B cell (primary cell): ENCODE measurements around the gene PLIN5. TPM values are rescaled to one million over a fixed set of nuclear protein-coding genes. Genes with fewer than 3 reads are reported as not detected.

Experiments
- ATAC-seq: fragments of 200-7000 bp; cut with Tn5 transposase; one replicate; pipeline ENCODE4 v1.10.0; 2021; ENCODE audit warnings: low read depth, mild to moderate bottlenecking, moderate number of reproducible peaks, moderate library complexity
- CTCF ChIA-PET: fragments of 350-600 bp; sonication (Branson Sonifier 250); formaldehyde crosslinking; loops from one replicate; lab custom pipeline; 2021; ENCODE audit warnings: antibody characterized with exemption, inconsistent platforms; lab: Charles Lee
- POLR2A ChIA-PET: fragments of 350-600 bp; sonication (Branson Sonifier 250); formaldehyde crosslinking; loops from one replicate; lab custom pipeline; 2021; ENCODE audit warnings: antibody characterized with exemption; lab: Charles Lee
- DNase-seq: peaks from one replicate; pipeline ENCODE4 v3.0.0; 2013
- H2AFZ ChIP-seq: 2 replicates; pipeline ENCODE4 v1.6.1; 2012; ENCODE audit warnings: mild to moderate bottlenecking, low read depth, low read length; ENCODE audit not compliant: insufficient read depth, poor library complexity, severe bottlenecking
- H3K27ac ChIP-seq, 2 donors: 1 replicate in 1 of 2; 2 replicates in 1 of 2; pipeline ENCODE4 v1.5.1; 2012 to 2013; ENCODE audit warnings: low read length in 2 of 2, mild to moderate bottlenecking in 2 of 2, moderate library complexity in 1 of 2
- H3K27me3 ChIP-seq, 4 experiments: fragments of 200-600 bp in 1 of 4; sonication (generic) in 1 of 4; replicated peaks in 1 of 4; 1 replicate in 2 of 4; 2 replicates in 2 of 4; pipeline versions ENCODE4 v1.6.1 to v1.7.0; 2013 to 2016; ENCODE audit warnings: low read length in 3 of 4, mild to moderate bottlenecking in 2 of 4, mixed read lengths in 1 of 4, moderate library complexity in 1 of 4; ENCODE audit not compliant: insufficient read depth in 4 of 4, control insufficient read depth in 3 of 4; ENCODE audit errors: control extremely low read depth in 1 of 4
- H3K36me3 ChIP-seq, 2 experiments: replicated peaks in 1 of 2; 1 replicate in 1 of 2; 2 replicates in 1 of 2; pipeline versions ENCODE4 v1.6.1 to v1.7.1; 2013; ENCODE audit warnings: low read length in 1 of 2; ENCODE audit not compliant: insufficient read depth in 2 of 2, control insufficient read depth in 1 of 2; ENCODE audit errors: control extremely low read depth in 1 of 2, extremely low read depth in 1 of 2
- H3K4me1 ChIP-seq, 2 donors: fragments of 200-600 bp in 1 of 2; sonication (generic) in 1 of 2; 1 replicate in 1 of 2; 2 replicates in 1 of 2; pipeline versions ENCODE4 v1.5.1 to v1.6.1; 2013 to 2017; ENCODE audit warnings: low read length in 2 of 2; ENCODE audit not compliant: control insufficient read depth in 2 of 2, insufficient read depth in 2 of 2
- H3K4me2 ChIP-seq: replicated peaks from 2 replicates; pipeline ENCODE3; 2012; ENCODE audit warnings: mild to moderate bottlenecking, low read depth, low read length; ENCODE audit not compliant: poor library complexity, severe bottlenecking
- H3K4me3 ChIP-seq, 5 experiments: fragments of 200-600 bp in 1 of 5; sonication (generic) in 1 of 5; 1 replicate in 3 of 5; 2 replicates in 2 of 5; pipeline versions ENCODE4 v1.5.1 to v1.7.0; 2011 to 2016; ENCODE audit warnings: low read length in 4 of 5, mild to moderate bottlenecking in 4 of 5, low read depth in 2 of 5, control low read depth in 1 of 5, moderate library complexity in 1 of 5; ENCODE audit not compliant: insufficient read depth in 1 of 5; ENCODE audit errors: control extremely low read depth in 1 of 5, extremely low read depth in 1 of 5
- H3K79me2 ChIP-seq: fragments of 200-600 bp; sonication (generic); one replicate; pipeline ENCODE4 v1.6.0; 2016; ENCODE audit warnings: low read length; ENCODE audit not compliant: control insufficient read depth, insufficient read depth
- H3K9ac ChIP-seq: fragments of 200-600 bp; sonication (generic); 2 replicates; pipeline ENCODE4 v1.6.1; 2017; ENCODE audit warnings: mild to moderate bottlenecking, low read length, moderate library complexity
- H3K9me3 ChIP-seq, 3 donors: one replicate each; pipeline versions ENCODE4 v1.6.1 to v1.7.1; 2013; ENCODE audit warnings: low read length in 2 of 3; ENCODE audit not compliant: control insufficient read depth in 2 of 3, insufficient read depth in 1 of 3; ENCODE audit errors: control extremely low read depth in 1 of 3
- H4K20me1 ChIP-seq: 2 replicates; pipeline ENCODE4 v1.6.0; 2012; ENCODE audit warnings: mild to moderate bottlenecking, low read length; ENCODE audit not compliant: insufficient read depth, control insufficient read depth, poor library complexity, severe bottlenecking
- H3K27ac Mint-ChIP-seq: one replicate; pipeline ENCODE4 v1.8.0; 2021; ENCODE audit warnings: mixed read lengths
- H3K27me3 Mint-ChIP-seq: one replicate; pipeline ENCODE4 v1.8.0; 2021; ENCODE audit warnings: mixed read lengths
- H3K4me1 Mint-ChIP-seq: one replicate; pipeline ENCODE4 v1.8.0; 2021; ENCODE audit warnings: mixed read lengths
- H3K4me3 Mint-ChIP-seq: one replicate; pipeline ENCODE4 v1.8.0; 2021; ENCODE audit warnings: mixed read lengths
- H3K9me3 Mint-ChIP-seq: one replicate; pipeline ENCODE4 v1.8.0; 2022; ENCODE audit warnings: mixed read lengths; ENCODE audit not compliant: insufficient read depth
- CTCF ChIP-seq: fragments of 200-600 bp; IDR thresholded peaks from one replicate; pipeline ENCODE4 v1.8.0; 2022; ENCODE audit warnings: antibody characterized with exemption, mild to moderate bottlenecking
- EZH2 ChIP-seq: IDR thresholded peaks from 2 replicates; pipeline ENCODE4 v1.6.1; 2012; ENCODE audit warnings: borderline replicate concordance, low read depth, mild to moderate bottlenecking, moderate library complexity, low read length; ENCODE audit not compliant: insufficient read depth, poor library complexity, severe bottlenecking
- WGBS: methylation state at CpG from one replicate; pipeline ENCODE4 v1.1.5; 2013; ENCODE audit warnings: missing lambda C conversion rate; ENCODE audit not compliant: insufficient coverage; 5-methylcytosine and 5-hydroxymethylcytosine counted together
- intact Hi-C: fragments of 100-400 bp; cut with micrococcal nuclease; formaldehyde crosslinking; loops from one replicate; pipeline ENCODE4 v1.10.0; 2022
- polyA plus RNA-seq: library from polyadenylated mRNA; depleted of rRNA; stranded (reverse); fragments of >200 nt; gene quantifications from 2 replicates; pipeline ENCODE4 v1.2.3, GENCODE V29; 2012
- total RNA-seq, 2 donors: library from RNA; stranded (reverse); fragments of 120-200 nt in 1 of 2; gene quantifications; 1 replicate in 1 of 2; 2 replicates in 1 of 2; pipeline versions ENCODE4 v1.2.3 to v1.2.4, GENCODE V29; 2013 to 2022

The PLIN5 gene
- total and polyA plus RNA-seq, 2 donors (not counting 1 experiment from before 2014, with no cell fraction given), result 0.15 to 0.27 TPM

- H3K9me3 ChIP-seq, result peaks cover 0 to 16% (median 0%) of the 10 kb centered on the region in 3 donors
- H3K27ac ChIP-seq, result no peak overlapping the region
- Mint-ChIP-seq H3K27ac (no peak overlapping the region), H3K4me3 (no peak overlapping the region), H3K27me3 (peaks cover 40% of the 10 kb centered on the region), H3K4me1 (peaks cover 14% of the 10 kb centered on the region), H3K9me3 (no peaks in the 10 kb centered on the region)
- H3K9ac ChIP-seq, result no peak overlapping the region
- no peak overlapping the region for H2AFZ ChIP-seq
- WGBS, result 3% methylated on average over 49 of the region's 49 CpGs
- H3K27me3 ChIP-seq, result peaks cover 0 to 67% (median 43%) of the 10 kb centered on the region in 4 experiments
- peak overlapping the region; percentile 64 for H3K4me2 ChIP-seq
- DNase-seq (no peak), ATAC-seq (no peak)
- H3K36me3 ChIP-seq, result no peaks in the 10 kb centered on the region
- TF ChIP-seq CTCF (no peak), EZH2 (peak; percentile 51)
- no peaks in the 10 kb centered on the region for H3K79me2 ChIP-seq
- CTCF ChIA-PET, result interaction anchor here (1.4 to 2.0 kb wide), 2 partner anchors 8 to 52 kb away, joined by 6 read pairs; no protein-coding TSS in a partner anchor
- no peaks in the 10 kb centered on the region for H4K20me1 ChIP-seq
- H3K4me1 ChIP-seq, result peaks cover 15 to 18% of the 10 kb centered on the region in 2 donors
- POLR2A ChIA-PET, result no interaction called here
- intact Hi-C loops, result no loop called here
- H3K4me3 ChIP-seq, result no peak overlapping the region
Observed at GRCh38 chr19:4583961-4584669, 49.1 kb upstream of the PLIN5 start.
